HG02852 (cell line): ENCODE data around the gene ZNF549.

Source experiments
- ATAC-seq: cut with Tn5 transposase; IDR thresholded peaks from one replicate; pipeline ENCODE4 v1.9.1; 2021; ENCODE audit warnings: mild to moderate bottlenecking, moderate library complexity; ENCODE audit not compliant: unreplicated experiment

Gene ZNF549

GRCh38 chr19:57566396-57567265 lies 39.5 kb downstream of the ZNF549 start:
- no peak for ATAC-seq

DNA sequence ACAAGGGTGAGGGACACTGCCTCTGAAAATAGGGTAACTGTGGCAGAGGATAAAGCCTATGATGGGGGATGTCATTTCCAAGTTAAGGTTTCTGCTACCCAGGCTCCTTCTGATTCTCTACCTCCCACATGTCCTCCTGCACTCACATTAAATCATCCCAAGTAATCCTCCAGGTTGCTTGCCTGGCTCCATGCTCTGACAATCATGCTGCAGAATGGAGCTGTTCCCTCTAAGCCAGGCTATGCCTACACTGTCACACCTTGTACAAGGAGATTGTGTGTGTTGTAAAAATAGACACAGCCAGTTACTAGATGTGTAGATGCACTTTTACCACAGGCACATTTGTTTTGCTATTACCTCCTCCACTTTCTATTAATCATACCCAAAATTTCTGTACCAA lies 43.6 kb downstream of the ZNF549 start:
- ATAC-seq = no peak

- no peak for ATAC-seq
These were observed 45.3 kb downstream of the ZNF549 start for GRCh38 chr19:57572415-57572947.

GRCh38 chr19:57576661-57577060 lies 49.5 kb downstream of the ZNF549 start:
- no peak for ATAC-seq

- peak; percentile 92 for ATAC-seq
These were observed 51.5 kb downstream of the ZNF549 start, which contains the start of gene ZNF416 for GRCh38 chr19:57578487-57579205. TSS of gene ZNF416 (minus strand) at chr19:57578911. CDS start at chr19:57578704, 207 bp downstream.

DNA sequence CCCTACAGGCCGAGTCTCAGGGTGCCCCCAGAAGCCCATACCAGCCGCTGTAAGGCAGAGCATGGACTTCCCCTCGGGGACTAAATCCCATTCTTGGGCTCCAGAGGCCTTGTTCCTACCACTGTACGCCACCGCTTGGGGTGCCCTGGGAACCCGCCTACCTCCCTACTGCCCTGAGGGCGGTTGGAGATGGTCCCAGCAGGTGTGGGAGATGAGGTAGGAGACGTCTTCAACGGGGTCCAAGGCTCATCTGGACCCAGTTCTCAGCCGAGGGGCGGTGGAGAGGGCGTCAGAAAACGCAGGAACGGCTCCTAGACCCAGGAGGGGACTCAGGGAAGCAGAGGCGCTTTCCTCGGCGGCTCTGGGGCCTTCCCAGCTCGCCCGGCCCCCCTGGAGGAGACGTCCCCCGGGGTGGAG lies 56.0 kb downstream of the ZNF549 start:
- ATAC-seq = no peak

DNA sequence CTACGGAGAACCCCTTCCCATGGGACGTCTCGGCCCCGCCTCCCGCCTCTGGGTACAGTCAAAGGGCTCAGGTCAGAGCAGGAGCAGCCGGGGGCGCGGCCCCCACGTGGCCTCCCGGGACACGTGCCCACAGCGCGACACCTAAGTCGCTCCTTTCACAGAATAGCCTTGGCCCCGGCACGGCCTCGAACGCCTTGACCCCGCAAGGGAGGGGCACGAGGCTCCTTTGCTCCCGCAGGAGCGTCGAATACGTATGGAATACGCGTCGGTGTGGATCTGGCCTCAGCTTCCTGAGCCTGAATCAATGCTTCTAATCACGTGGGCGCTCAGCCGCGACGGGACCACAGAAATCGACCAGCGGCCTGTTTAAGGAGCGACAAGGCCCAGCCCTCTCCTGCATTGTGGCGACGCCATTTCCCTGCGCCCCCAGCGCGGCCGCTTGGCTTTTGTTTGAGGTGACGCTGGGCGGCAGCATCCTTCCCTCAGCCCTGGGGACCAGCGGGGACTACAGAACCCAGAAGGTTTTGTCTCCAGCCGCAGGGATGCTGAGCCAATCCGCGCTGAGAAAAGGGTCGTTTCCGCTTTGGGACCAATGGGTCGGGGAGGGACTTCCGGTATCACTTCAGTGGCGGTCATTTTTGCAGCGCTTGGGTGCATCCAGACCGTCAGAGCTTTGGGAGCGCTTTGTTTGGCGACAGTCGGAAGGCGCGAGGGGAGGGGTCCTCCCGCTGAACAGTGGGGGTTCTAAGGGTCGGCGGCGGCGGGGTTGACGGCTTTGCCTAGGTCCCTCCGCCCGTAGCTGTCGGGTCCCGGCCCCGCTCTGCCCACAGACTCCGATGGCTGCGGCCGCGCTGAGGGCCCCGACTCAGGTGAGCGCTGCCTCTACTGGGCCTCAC lies 56.6 kb downstream of the ZNF549 start, which contains the start of gene ZIK1:
TSS of gene ZIK1 (plus strand) at position 625 of the 896 bp plus-strand sequence. CDS start at position 837, 212 bp downstream.
- peak; percentile 91 for ATAC-seq

- no peak for ATAC-seq
These were observed 60.4 kb downstream of the ZNF549 start for GRCh38 chr19:57587529-57587928.

DNA sequence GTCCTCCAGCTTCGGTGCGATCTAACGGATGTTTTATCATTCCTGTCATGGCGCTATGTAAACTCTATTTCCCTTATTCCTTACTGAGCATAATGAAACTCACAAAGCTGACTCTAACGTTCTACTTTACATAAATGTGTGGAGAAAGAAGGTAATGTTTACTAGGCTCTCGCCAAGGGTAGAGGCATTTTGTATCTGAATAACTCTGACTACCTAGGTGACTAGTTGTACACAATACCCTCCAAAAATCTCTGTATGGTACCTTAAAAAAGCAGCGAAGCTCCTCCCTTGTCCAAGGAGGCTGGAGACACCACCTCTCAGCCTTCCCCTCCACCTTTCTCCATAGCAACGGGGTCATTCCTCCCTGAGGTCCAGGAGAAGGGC lies 72.2 kb downstream of the ZNF549 start:
- ATAC-seq = no peak

DNA sequence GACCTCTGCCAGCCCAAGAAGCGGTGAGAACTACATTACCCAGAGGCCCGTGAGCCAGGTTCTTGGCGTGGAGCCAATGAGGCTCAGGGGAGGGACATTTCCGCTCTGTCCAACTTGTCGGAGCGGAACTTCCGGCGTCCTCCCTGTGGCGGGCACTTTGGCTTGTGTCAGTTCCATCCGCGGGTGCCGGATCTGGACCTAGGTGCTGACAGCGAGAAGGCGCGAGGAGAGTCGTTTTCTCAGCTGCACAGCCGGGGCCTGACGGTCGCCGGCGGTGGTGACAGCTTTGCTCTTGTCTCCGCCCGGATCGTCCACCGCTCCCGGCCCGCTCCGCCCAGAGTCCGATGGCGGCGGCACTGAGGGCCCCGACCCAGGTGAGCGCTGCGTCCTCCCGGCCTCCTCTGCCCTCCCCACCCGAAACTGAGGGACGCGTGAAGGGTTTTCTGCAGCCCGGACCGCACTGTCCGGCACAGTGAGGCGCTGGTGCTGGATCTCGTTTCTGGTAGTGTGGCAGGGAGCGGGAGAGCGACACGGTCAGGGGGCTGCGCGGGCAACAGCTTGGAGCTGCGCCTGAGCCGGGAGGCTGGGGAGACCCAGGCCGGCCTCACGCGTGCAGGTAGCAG lies 72.7 kb downstream of the ZNF549 start, which contains the start of gene ZNF530:
TSS of gene ZNF530 (plus strand) at position 125 of the 623 bp plus-strand sequence. CDS start 4,461 bp downstream, outside the sequence.
- peak; percentile 91 for ATAC-seq

DNA sequence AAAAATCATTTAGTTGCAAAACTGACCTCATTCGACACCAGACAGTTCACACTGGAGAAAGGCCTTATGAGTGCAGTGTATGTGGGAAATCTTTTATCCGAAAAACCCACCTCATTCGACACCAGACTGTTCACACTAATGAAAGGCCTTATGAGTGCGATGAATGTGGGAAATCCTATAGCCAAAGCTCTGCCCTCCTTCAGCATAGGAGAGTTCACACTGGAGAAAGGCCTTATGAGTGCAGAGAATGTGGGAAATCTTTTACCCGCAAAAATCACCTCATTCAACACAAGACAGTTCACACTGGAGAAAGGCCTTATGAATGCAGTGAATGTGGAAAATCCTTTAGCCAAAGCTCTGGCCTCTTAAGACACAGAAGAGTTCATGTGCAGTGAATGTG lies 79.8 kb downstream of the ZNF549 start:
- ATAC-seq = no peak
